IMR-90 (cell line): ENCODE results near the gene TANGO2. TPM values are rescaled to one million over a fixed set of nuclear protein-coding genes. Genes with fewer than 3 reads are reported as not detected.

Experiments used
- ATAC-seq: fragments of 200-7000 bp; cut with Tn5 transposase; 2 replicates; pipeline ENCODE4 v1.9.1; 2020; ENCODE audit warnings: low read depth, mild to moderate bottlenecking, moderate library complexity
- BruUV-seq: library from RNA; stranded (reverse); fragments of 400-500 nt; replicated peaks from 2 replicates; lab custom pipeline; 2021; lab: Mats Ljungman, UMichigan
- CTCF ChIA-PET: fragments of 300-600 bp; formaldehyde crosslinking; extraction: SDS; loops from one replicate; lab custom pipeline; 2021; ENCODE audit warnings: antibody characterized with exemption; lab: Yijun Ruan, JAX
- POLR2A ChIA-PET: fragments of 300-600 bp; sonication (Branson Sonifier 250); formaldehyde crosslinking; loops from one replicate; lab custom pipeline; 2022; ENCODE audit warnings: antibody characterized with exemption; ENCODE audit not compliant: unreplicated experiment; lab: Charles Lee
- DNase-seq: peaks from one replicate; pipeline ENCODE4 v3.0.0; 2013
- H2AFZ ChIP-seq: replicated peaks from 2 replicates; pipeline ENCODE3; 2013; ENCODE audit warnings: low read length, mild to moderate bottlenecking; ENCODE audit not compliant: poor library complexity
- H2AK5ac ChIP-seq: 2 replicates; pipeline ENCODE4 v1.6.1; 2013; ENCODE audit warnings: low read depth, low read length, inconsistent platforms
- H2AK9ac ChIP-seq: replicated peaks from 2 replicates; pipeline ENCODE3; 2013; ENCODE audit warnings: mild to moderate bottlenecking, low read depth, low read length, moderate library complexity; ENCODE audit not compliant: poor library complexity
- H2BK120ac ChIP-seq: 2 replicates; pipeline ENCODE4 v1.6.1; 2013; ENCODE audit warnings: low read depth, low read length, inconsistent platforms
- H2BK15ac ChIP-seq: 3 replicates; pipeline ENCODE4 v1.6.1; 2013; ENCODE audit warnings: low read depth, low read length, inconsistent platforms
- H2BK20ac ChIP-seq: 2 replicates; pipeline ENCODE4 v1.6.1; 2013; ENCODE audit warnings: low read depth, mild to moderate bottlenecking, inconsistent platforms, low read length, moderate library complexity
- H2BK5ac ChIP-seq: 2 replicates; pipeline ENCODE4 v1.6.1; 2013; ENCODE audit warnings: mild to moderate bottlenecking, low read depth, low read length, inconsistent platforms; ENCODE audit not compliant: poor library complexity, severe bottlenecking
- H3K14ac ChIP-seq: replicated peaks from 2 replicates; pipeline ENCODE4 v1.6.1; 2013; ENCODE audit warnings: low read depth, low read length, inconsistent platforms
- H3K18ac ChIP-seq: 2 replicates; pipeline ENCODE4 v1.6.1; 2013; ENCODE audit warnings: low read depth, low read length, control low read depth
- H3K23ac ChIP-seq: 2 replicates; pipeline ENCODE4 v1.6.1; 2013; ENCODE audit warnings: low read depth, low read length, inconsistent platforms
- H3K27ac ChIP-seq: 2 replicates; pipeline ENCODE4 v1.5.1; 2013; ENCODE audit warnings: mild to moderate bottlenecking, control low read depth, low read length; ENCODE audit not compliant: insufficient read depth
- H3K27me3 ChIP-seq: 2 replicates; pipeline ENCODE4 v1.6.1; 2013; ENCODE audit warnings: low read length; ENCODE audit not compliant: control insufficient read depth, insufficient read depth
- H3K36me3 ChIP-seq: 2 replicates; pipeline ENCODE4 v1.6.1; 2013; ENCODE audit warnings: low read length, mixed read lengths; ENCODE audit not compliant: control insufficient read depth, insufficient read depth
- H3K4ac ChIP-seq: 2 replicates; pipeline ENCODE4 v1.6.1; 2013; ENCODE audit warnings: low read depth, low read length, inconsistent platforms
- H3K4me1 ChIP-seq: 2 replicates; pipeline ENCODE4 v1.6.1; 2013; ENCODE audit warnings: low read length, mixed read lengths; ENCODE audit not compliant: control insufficient read depth, insufficient read depth
- H3K4me2 ChIP-seq: 2 replicates; pipeline ENCODE4 v1.6.1; 2013; ENCODE audit warnings: low read depth, mild to moderate bottlenecking, control low read depth, low read length, moderate library complexity
- H3K4me3 ChIP-seq: 2 replicates; pipeline ENCODE4 v1.5.1; 2013; ENCODE audit warnings: low read depth, mild to moderate bottlenecking, control low read depth, low read length, moderate library complexity; ENCODE audit not compliant: insufficient read depth
- H3K56ac ChIP-seq: 2 replicates; pipeline ENCODE4 v1.6.1; 2013; ENCODE audit warnings: low read length, inconsistent platforms; ENCODE audit not compliant: insufficient read depth; ENCODE audit errors: extremely low read depth
- H3K79me1 ChIP-seq, 2 experiments: 2 replicates each; pipeline ENCODE4 v1.6.1; 2013; ENCODE audit warnings: low read length in 2 of 2, inconsistent platforms in 1 of 2, low read depth in 1 of 2
- H3K9ac ChIP-seq: 2 replicates; pipeline ENCODE4 v1.6.1; 2013; ENCODE audit warnings: low read depth, low read length, control low read depth
- H3K9me1 ChIP-seq: 2 replicates; pipeline ENCODE4 v1.6.1; 2013; ENCODE audit warnings: low read length, inconsistent platforms; ENCODE audit not compliant: insufficient read depth
- H3K9me3 ChIP-seq: 2 replicates; pipeline ENCODE4 v1.6.1; 2013; ENCODE audit warnings: low read length; ENCODE audit not compliant: control insufficient read depth, insufficient read depth
- H4K20me1 ChIP-seq: 2 replicates; pipeline ENCODE4 v1.6.1; 2013; ENCODE audit warnings: low read length, inconsistent platforms; ENCODE audit not compliant: insufficient read depth
- H4K5ac ChIP-seq: 2 replicates; pipeline ENCODE4 v1.6.1; 2013; ENCODE audit warnings: mild to moderate bottlenecking, low read depth, low read length, control low read depth
- H4K8ac ChIP-seq, 2 experiments: 2 replicates each; pipeline ENCODE4 v1.6.1; 2013; ENCODE audit warnings: low read depth in 2 of 2, low read length in 2 of 2, control low read depth in 1 of 2, inconsistent platforms in 1 of 2
- H4K91ac ChIP-seq: 2 replicates; pipeline ENCODE4 v1.6.1; 2013; ENCODE audit warnings: low read depth, low read length, inconsistent platforms; ENCODE audit not compliant: insufficient read depth
- BHLHE40 ChIP-seq: fragments of 150-350 bp; IDR thresholded peaks from 2 replicates; pipeline ENCODE4 v1.6.1; 2016; ENCODE audit warnings: mild to moderate bottlenecking, low read depth, low read length
- CEBPB ChIP-seq: IDR thresholded peaks from 2 replicates; pipeline ENCODE4 v1.6.1; 2012; ENCODE audit warnings: low read depth, low read length, improper control_type of control experiment
- CHD1 ChIP-seq: IDR thresholded peaks from 2 replicates; pipeline ENCODE4 v1.6.1; 2012; ENCODE audit warnings: low read depth, low read length, improper control_type of control experiment
- MXI1 ChIP-seq: IDR thresholded peaks from 2 replicates; pipeline ENCODE4 v1.6.1; 2012; ENCODE audit warnings: low read depth, mild to moderate bottlenecking, low read length, moderate library complexity, borderline replicate concordance
- POLR2A ChIP-seq: IDR thresholded peaks from 2 replicates; pipeline ENCODE4 v1.6.1; 2012; ENCODE audit warnings: mild to moderate bottlenecking, low read depth, low read length
- RFX5 ChIP-seq: IDR thresholded peaks from 2 replicates; pipeline ENCODE4 v1.8.0; 2012; ENCODE audit warnings: low read depth, mild to moderate bottlenecking, low read length, moderate library complexity
- SMC3 ChIP-seq: fragments of 150-350 bp; IDR thresholded peaks from 2 replicates; pipeline ENCODE4 v1.6.1; 2016; ENCODE audit warnings: low read depth, mild to moderate bottlenecking, antibody characterized with exemption, low read length, moderate library complexity
- WGBS, 2 experiments: methylation state at CpG; one replicate each; pipeline versions ENCODE4 v1.1.5 to v1.1.7; 2013; ENCODE audit warnings: missing lambda C conversion rate in 2 of 2; ENCODE audit not compliant: insufficient read length in 1 of 2; ENCODE audit errors: extremely low coverage in 2 of 2; 5-methylcytosine and 5-hydroxymethylcytosine counted together
- dilution Hi-C: fragments of 300-500 bp; cut with HindIII; formaldehyde crosslinking; loops from one replicate; pipeline ENCODE4 v1.14.3; 2018; ENCODE audit warnings: low sequenced_read_pairs; ENCODE audit not compliant: unreplicated experiment
- in situ Hi-C: fragments of 300-500 bp; cut with MboI; formaldehyde crosslinking; loops from 3 replicates; pipeline ENCODE4 v1.14.3; 2019; ENCODE audit warnings: low sequenced_read_pairs, inconsistent platforms, mixed read lengths
- intact Hi-C: fragments of 100-400 bp; cut with micrococcal nuclease; formaldehyde crosslinking; loops from 2 replicates; pipeline ENCODE4 v1.10.0; 2022
- polyA plus RNA-seq, 3 experiments: library from polyadenylated mRNA; depleted of rRNA; stranded (reverse); fragments of >200 nt; gene quantifications; 2 replicates each; pipeline ENCODE4 v1.2.3, GENCODE V29; 2012; ENCODE audit warnings: low replicate concordance in 1 of 3
- total RNA-seq: library from RNA; depleted of rRNA; stranded (reverse); fragments of >200 nt; gene quantifications from 2 replicates; pipeline ENCODE4 v1.2.3, GENCODE V29; 2012
- TF ChIP-seq, protein P1 (sequence below): fragments of 150-350 bp; IDR thresholded peaks from 2 replicates; pipeline ENCODE4 v1.6.1; 2017; ENCODE audit warnings: mild to moderate bottlenecking, antibody characterized with exemption, low read length, low read depth

TANGO2 gene
- total and polyA plus RNA-seq, 2 of the 4 experiments (the other 2 are of a cell fraction) = 45.1 to 75.1 TPM

DNA sequence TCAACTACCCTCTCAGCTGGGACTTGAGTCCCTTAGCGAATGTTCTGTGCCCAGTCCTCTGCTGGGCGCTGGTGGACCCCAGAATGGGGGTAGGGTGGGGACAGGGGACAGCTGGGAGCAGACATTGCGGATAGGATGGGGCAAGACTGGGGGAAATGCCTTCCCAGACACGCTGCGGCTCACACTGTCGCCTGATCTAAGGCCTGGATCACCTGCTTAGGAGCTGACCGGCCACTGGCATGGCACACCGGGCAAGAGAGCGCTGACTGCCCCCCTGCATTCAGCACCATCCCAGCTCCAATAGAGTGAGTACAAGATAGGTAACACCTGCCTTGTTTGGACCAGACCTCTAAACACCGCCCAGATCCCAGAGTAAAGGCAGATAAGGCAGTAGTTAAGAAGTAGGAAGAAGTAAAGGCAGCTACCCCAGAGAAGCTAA is 5.7 kb upstream of the TANGO2 start:
- POLR2A ChIA-PET = no interaction called here
- DNase-seq = no peak
- H3K18ac ChIP-seq = no peak overlapping the region
- no peaks in the 10 kb centered on the region for H3K36me3 ChIP-seq
- H2AK9ac ChIP-seq = no peak overlapping the region
- H3K9me1 ChIP-seq = peaks cover 6% of the 10 kb centered on the region; the same call in 1 of the 2 replicates
- H2BK20ac ChIP-seq = no peak overlapping the region
- CTCF ChIA-PET = interaction anchor here (0.6 to 1.0 kb wide), 2 partner anchors 45 to 181 kb away, joined by 3 read pairs; no protein-coding TSS in a partner anchor
- H4K91ac ChIP-seq = no peak overlapping the region
- dilution Hi-C loops (no loop called here), intact Hi-C loops (no loop called here), in situ Hi-C loops (no loop called here)
- no peak overlapping the region for H2AK5ac ChIP-seq
- no peaks in the 10 kb centered on the region for H3K9me3 ChIP-seq
- H3K79me1 ChIP-seq = no peaks in the 10 kb centered on the region
- H4K8ac ChIP-seq = no peak overlapping the region
- no peak overlapping the region for H3K23ac ChIP-seq
- H2BK15ac ChIP-seq = no peak overlapping the region
- no peak overlapping the region for H3K4me3 ChIP-seq
- peaks cover 1% of the 10 kb centered on the region; the same call in 1 of the 2 replicates for H3K4me1 ChIP-seq
- no peak overlapping the region for H3K4me2 ChIP-seq
- no peaks in the 10 kb centered on the region for H4K20me1 ChIP-seq
- no peak overlapping the region for H2BK120ac ChIP-seq
- no peak overlapping the region for H3K27ac ChIP-seq
- no peak overlapping the region for H2BK5ac ChIP-seq
- TF ChIP-seq CHD1 = no peak
- TF ChIP-seq POLR2A = no peak
- no peak for TF ChIP-seq RFX5
- no peak for TF ChIP-seq CEBPB
- no peak for TF ChIP-seq BHLHE40
- TF ChIP-seq SMC3 = no peak
- no peak for TF ChIP-seq MXI1
- TF ChIP-seq, protein P1, sequence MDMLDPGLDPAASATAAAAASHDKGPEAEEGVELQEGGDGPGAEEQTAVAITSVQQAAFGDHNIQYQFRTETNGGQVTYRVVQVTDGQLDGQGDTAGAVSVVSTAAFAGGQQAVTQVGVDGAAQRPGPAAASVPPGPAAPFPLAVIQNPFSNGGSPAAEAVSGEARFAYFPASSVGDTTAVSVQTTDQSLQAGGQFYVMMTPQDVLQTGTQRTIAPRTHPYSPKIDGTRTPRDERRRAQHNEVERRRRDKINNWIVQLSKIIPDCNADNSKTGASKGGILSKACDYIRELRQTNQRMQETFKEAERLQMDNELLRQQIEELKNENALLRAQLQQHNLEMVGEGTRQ = no peak
- H2AFZ ChIP-seq = no peak overlapping the region
- H3K9ac ChIP-seq = no peak overlapping the region
- no peak overlapping the region for H3K14ac ChIP-seq
- peaks cover 29% of the 10 kb centered on the region for H3K27me3 ChIP-seq
- no peak overlapping the region for H3K56ac ChIP-seq
- no peak overlapping the region for H3K4ac ChIP-seq
- H4K5ac ChIP-seq = no peak overlapping the region
- 80% methylated on average over 1 of the region's 10 CpGs; no CpG with 5 or more reads in 1 of the 2 experiments for WGBS, 2 experiments
- ATAC-seq = no peak
- BruUV-seq = no TSS peak
